ENCODE results near the gene TTC9B.

The TTC9B gene

DNA sequence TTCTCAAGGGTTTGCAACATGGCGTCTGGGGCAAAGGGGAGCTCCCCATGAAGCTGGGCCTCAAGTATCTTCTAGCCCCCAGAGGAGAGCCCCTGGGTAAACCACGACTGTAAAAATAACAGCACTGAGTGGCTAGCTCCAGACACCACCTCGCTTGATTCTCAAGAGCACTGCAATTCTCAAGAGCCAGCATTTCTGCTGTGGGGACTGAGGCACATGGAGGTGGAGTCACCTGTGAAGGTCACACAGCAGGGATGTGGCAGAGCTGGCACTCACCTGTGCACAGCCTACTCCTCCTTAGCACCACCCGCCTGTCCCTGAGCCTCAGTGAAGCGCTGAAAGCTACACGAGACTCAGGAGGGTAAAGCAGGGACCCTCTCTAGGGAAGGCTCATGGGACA, 29.0 kb upstream of the TTC9B start:
- no peak for DNase-seq

DNA sequence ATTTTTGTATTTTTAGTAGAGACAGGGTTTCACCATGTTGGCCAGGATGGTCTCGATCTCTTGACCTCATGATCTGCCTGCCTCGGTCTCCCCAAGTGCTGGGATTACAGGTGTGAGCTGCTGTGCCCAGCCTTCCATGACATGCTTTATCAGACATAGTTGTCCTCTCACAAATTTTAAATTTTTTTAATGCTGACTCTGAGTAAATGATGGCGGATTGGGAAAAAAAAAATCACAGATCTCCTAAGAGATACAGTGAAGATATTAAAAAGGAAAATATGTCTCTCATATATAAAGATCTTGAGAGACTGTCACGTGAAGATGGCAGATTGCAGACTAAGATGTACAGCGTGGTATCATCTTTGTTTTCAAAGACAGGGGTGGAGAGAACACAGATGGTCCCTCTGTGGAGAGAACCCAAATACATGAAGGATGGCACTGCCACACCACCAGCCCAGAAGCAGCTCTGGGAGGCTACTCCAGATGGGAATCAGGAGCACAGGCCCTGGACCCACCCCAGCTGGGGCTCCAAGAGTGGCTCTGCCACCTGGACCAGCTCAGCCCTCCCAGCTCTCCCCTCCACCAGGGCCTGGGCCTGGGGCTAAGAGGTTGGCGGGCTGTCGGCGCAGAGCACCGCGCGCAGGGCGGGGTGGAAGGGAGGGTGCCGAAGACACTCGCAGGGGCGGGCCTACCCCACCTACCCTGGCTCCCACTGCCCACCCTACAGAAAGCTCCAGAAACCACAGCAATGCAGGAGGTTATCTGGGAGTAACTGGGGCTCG, 28.3 kb upstream of the TTC9B start:
- no peak for DNase-seq

DNA sequence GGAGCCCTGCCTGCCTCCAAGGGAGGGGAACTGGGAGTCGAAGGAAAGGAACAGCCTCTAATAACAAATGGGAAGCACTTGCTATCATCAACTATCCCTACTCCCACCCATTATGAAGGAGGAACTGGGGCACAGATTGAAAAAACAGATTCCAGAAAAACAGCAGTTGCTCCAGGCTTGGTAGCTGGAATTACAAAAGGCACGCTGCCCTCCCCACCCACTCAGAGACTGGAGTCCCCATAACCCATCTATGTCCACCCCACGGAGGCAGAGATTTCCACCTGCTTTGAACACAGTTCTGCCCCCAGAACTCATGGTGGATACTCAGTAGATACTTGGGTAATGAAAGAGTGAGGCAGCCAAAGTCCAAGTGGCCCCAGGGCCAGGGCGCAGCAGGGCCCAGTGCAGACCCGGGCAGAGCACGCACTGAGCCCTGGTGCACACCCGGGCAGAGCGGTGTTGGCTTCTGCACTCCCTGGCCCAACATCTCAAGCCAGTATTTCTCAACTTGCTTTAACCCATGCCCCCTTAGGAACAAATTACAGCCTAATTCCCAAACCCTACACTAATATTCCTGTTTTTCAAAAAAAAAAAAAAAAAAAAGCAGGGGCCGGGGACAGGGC, 27.4 kb upstream of the TTC9B start:
- DNase-seq, result no peak

DNA sequence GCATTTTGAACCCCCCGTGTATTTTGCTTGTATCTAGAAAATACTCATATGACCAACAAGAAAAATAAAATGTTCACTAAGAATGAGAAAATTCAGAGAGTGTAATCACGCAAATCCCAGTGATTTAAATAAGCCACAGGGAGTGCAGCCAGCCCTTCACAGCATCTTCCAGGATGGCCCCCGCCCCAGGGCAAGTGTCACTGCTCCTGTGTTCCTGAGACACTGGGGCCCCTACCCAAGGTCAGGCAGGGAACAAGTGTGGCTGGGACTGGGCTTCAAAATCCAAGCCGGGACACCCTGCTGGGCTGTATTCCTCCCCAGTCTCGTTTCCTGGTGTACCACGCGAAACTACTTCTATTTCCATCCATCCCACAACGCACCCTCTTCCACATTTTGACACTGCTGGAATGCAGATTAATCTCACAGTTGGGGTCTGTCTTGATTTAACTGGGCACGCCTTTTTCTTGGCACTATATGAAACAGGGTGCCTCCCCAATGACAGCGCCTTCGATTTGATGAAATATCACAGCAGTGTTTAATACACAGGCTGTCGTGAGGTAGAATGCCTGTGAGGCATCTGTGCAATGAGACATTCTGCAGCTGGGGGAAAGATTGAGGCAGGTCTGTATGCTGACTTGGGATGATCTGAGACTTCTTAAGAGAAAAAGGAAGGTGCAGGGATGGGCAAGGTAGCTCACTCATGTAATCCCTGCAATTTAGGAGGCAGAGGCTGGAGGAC, 26.6 kb upstream of the TTC9B start:
- DNase-seq, result no peak

DNA sequence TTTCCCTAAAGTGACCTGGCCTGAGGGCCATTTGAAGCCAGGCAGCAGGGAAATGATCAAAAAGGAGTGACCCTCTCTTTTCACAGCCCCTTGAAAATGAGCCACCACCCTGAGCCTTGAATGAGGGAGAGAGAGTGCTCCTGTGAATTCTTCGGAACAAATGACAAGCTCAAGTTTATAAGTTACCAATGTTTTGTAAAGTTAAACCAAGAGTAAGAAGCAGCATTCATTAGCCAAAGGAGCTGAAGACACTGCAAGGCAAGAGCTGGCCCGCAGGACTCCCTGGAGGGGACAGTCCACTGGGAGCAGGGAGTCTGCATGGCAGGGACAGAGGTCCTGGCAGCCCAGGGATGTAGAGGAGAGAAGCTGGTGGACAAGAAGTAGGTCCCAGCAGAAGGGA, 25.0 kb upstream of the TTC9B start:
- DNase-seq, result no peak

DNA sequence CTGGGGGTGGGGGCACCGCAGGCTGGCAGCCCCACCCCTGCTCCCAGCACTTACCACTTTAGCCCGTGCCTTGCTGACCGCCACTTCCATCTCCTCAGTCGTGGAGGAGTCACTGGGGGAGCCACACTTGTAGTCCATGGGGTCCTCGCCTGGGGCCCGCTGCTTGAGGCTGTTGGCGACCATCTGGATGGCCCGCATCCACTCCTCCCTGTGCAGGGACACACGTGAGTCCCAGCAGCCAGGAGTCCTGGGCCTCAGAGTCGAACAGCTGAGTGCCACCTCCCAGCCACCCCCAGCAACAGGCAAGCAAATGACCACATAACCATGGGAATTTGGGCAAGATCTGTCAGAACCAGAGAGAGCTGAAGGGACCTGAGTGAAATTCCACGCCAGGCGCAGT, 24.3 kb upstream of the TTC9B start:
- no peak for DNase-seq

DNA sequence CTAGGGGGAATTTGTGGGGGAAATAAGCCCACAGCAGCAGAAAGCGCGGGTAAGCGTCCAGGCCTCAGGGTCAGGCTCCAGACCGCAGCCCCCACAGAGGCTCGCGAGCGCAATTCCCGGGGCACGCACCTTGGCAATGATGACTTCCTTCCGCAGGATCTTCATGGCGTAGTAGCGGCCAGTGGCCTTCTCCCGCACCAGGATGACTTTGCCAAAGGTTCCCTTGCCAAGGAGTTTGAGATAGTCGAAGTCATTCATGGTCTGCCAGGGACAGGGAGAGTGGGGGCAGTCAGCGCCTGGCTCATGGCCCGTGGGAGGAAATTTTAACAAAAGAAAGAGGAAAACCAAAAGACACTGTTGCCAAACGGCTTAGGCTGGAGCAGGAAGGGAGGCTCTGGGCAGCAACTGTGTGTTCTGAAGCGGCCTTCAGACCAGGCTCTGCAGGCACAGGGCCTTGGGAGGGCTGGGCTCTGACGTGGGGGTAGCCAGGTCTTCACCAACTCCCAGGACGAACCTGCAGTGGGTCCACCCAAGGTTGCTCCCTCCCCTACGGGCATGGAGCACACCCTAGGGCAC, 23.7 kb upstream of the TTC9B start:
- DNase-seq, result no peak

DNA sequence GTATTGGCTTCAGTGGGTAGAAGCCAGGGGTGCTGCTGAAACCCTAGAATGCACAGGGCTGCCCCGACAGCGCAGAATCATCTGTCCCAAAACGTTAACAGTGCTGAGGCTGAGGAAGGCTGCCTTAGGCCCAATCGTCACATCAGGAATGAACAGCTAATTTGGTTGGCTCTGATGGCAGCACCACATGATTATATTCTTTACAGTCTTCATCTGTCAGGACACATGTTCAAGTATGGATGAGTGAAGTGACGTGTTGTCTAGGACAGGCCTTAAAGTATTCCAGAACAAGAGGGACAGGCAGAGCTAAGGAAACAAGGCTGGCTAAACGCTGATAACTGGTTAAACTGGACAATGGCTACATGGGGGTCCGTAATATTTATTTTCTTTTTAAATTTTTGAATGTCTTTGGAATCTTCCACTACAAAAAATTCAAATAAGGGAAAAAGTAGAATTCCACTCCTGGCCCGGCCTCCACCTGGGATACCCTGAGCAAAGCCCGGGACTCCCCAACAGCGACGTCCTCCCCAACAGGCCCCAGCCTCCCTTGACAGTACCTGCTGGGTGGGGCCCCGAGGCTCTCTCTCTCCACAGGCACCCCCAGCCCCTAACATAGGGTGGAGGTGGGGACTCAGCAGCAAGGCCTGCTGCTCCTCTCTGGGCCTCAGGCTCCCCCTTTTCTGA, 23.1 kb upstream of the TTC9B start:
- DNase-seq, result no peak

DNA sequence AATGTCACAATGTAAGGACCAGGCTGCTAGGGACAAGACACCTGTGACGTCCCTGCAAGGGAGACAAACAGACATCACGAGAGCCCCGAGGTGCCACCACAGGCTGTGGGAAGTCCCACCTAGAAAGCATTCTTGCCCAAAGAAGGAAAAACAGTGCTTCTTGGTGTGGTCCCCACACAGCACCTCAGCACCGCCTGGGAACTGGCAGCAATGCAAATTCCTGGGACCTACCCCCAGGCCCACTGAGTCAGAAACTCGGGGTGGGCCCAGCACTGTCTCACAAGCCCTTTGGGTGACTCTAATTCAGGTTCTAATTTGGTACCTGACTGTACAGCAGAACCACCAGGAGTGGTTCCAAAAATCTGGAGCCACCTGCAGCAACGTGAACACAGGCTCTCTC, 22.1 kb upstream of the TTC9B start:
- DNase-seq, result no peak

DNA sequence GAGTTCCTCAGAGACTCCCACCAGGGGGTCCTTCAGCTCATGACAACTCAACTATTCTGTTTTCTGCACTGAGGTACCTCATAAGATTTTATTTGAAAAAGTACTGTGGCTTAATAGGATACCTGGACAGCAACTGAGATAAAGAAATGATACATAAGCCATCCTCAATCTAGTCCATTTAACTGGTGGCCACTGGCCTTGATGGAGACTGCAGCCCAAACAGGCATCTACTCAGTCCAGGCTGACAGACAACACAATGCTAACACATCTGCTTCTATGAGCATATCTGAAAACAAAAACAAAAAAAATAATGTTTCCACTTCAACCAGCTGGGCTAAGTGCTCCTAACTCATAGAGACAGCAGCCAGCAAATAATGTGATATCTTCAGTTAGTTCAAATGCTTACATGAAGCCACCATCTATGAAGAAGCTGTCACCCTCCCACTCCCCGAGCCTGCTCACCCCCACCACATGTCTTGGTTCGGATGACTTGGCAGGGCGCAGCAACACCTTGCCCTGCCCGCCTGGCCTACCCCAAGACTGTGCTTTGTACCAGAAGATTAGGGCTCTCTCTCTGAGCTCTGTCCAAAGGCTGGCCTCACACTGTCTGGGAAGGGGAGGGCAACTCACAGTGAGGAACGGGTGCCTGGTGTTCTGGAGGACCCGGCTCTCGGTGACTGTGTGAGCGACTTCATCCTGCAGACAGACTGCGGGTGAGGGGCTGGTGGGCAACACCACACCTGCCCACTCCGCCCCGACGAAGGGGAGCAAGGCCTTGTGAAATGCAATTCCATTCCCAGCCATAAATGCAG, 21.4 kb upstream of the TTC9B start:
- DNase-seq, result no peak

DNA sequence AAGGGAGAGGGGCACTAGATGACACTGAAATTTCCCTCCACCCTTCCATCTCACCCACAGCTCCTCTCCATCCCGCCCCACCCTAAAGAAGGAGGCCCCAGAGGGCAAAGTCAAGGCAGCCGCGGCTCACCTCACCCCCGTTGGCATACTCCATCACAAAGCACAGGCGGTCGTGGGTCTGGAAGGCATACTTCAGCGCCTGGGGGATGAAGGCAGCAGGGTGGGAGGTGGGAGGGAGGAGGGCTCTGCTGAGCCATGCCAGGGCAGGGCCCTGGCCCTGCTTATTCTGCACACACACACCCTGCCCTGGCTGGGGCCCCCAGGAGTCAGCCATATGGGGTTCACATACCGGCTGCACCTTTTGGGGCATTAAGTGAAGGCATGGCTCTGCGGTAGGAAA, 20.6 kb upstream of the TTC9B start:
- DNase-seq, result no peak

DNA sequence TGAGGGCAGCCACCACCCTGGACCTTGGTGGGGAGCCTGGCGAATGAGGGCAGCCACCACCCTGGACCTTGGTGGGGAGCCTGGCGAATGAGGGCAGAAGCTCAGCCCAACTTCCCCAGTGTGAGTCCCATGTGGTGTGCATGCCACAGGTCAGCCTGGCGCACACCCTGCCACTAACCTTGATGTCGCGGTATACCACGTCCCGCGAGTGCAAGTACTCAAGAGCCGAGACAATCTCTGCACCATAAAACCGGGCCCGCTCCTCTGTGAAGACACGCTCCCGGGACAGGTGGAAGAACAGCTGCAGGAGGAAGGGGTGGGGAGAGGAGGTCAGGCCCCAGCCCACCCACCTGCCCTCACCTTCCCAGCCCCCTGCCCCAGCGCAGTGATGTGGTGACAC, 19.6 kb upstream of the TTC9B start:
- no peak for DNase-seq

DNA sequence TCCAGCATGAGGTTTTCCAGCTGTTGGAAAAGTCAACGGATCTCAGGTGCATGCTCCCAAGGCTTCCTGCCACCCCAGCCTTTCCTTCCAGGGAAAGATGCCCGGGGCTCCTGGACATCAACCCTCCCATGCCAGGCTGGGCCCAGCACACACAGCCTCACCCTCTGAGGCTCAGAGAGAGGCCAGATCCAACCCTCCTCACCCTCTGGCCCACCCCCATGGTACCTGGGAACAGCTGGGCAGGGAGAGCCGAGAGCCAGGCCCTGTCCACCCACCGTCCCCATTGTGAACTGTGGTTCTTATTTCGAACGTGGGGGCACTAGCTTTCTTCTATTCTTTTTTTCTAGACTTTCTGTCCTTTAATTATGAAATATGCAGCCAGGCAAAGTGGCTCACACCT, 18.2 kb upstream of the TTC9B start:
- DNase-seq, result no peak

DNA sequence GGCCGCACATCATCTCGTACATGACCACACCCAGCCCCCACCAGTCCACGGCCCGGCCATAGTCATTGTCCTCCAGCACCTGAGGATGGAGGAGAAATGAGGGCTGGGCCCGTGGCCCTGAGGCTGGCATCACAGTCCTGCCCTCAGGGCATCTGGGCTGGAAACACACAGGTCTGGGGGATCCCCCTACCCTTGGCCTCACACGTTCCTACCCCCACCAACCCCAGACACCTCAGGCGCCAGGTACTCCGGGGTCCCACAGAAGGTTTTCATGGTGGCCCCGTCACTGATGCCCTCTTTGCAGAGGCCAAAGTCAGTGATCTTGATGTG, 17.8 kb upstream of the TTC9B start:
- no peak for DNase-seq

DNA sequence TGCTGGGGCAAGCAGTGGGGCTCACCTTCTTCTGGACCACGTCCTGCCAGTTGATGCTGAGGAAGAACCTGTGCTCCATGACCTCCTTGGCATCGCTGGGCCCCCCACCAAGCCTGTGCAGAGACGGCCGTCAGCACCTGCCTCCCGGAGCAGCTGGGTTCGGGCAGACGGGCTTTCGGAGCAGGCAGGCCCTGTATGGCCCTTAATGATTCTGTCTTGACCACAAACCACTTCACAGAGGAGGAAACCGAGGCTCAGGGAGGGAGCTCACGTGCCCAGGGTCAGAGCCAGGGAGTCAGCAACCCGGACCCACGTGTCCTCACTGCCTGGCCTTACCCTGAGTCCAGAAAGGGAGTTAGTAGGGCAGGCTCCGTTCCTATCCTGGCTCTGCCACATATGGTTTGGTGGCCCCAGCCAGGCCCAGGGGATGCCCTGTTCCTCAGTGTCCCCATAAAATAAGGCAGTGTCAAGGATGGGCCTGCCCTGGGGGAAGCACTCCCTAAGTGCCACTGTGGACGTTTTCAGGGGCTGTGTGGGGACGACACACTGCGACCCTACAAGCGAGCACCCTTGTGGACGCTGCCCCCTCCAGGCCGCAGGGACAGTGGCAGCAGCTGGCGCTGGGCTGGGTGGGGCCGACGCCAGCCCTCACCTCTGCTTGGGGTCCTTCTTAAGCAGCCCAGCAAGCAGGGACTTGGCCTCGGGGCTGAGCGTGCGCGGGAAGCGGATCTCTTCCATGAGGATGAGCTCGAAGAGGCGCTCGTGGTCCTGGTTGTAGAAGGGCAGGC, 17.2 kb upstream of the TTC9B start:
- DNase-seq, result no peak

DNA sequence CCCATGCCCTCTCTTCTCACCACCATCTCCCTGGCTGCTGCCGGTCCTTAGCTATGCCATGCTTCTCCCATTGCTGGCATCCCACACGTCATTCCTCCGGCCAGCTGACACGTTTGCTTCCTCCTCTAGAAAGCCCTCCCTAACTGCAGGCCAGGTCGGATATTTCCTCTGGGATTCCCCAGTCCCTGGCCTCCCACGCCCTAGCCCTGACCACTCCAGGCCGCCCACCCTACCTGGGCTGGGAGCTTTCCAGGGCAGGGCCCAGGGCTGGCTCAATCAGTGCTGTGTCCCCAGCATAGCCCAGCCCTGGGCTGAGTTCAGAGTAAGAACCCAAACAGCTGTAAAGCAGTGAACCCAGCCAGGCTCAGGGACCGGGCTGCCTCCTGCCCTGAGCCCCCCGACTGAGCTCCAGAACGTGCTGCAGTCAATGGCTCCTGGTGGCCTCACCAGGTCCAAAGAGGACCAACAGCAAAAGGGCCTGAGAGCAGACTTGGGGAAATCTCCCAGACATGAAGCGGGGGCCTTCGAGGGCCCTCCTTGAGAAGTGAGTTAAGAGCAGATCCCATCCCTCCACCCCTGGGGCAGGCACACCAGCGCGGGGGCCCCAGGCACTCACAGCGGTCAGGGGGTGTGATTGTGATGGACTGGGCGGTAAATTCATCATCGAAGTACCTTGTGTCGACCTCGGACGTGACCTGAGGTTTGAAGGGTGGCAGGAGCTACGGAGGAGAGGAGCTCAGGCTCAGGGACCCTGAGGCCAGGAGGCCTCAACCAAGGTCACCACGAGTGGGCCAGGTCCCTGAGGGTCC, 16.4 kb upstream of the TTC9B start:
- no peak for DNase-seq

DNA sequence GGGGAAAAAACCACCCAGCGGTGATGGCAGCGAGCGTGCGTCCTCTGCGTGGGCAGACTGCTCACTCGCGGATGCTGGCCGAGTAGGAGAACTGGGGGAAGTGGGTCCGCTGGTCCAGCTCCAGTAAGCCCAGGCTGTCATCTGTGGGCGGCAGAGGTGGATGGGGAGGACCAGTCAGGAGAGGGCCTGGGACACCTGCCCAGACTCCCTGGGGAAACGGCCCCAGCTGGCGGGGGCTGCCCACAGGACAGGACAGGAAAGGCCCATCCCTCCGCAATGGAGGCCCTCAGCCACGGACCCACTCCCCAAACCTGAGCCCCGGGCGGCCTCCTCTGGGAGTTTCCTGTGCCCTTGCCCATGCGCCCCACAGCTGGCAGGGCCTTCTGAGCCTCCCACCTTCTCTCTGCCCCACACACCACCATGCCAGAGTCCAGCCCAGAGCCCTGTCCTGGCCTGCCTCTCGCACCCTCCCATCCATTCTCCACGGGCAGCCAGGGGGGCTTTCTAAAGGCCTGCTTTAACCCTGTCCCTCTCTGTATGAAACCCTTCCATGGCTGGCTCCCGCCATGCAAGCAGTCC, 15.7 kb upstream of the TTC9B start:
- DNase-seq, result no peak

DNA sequence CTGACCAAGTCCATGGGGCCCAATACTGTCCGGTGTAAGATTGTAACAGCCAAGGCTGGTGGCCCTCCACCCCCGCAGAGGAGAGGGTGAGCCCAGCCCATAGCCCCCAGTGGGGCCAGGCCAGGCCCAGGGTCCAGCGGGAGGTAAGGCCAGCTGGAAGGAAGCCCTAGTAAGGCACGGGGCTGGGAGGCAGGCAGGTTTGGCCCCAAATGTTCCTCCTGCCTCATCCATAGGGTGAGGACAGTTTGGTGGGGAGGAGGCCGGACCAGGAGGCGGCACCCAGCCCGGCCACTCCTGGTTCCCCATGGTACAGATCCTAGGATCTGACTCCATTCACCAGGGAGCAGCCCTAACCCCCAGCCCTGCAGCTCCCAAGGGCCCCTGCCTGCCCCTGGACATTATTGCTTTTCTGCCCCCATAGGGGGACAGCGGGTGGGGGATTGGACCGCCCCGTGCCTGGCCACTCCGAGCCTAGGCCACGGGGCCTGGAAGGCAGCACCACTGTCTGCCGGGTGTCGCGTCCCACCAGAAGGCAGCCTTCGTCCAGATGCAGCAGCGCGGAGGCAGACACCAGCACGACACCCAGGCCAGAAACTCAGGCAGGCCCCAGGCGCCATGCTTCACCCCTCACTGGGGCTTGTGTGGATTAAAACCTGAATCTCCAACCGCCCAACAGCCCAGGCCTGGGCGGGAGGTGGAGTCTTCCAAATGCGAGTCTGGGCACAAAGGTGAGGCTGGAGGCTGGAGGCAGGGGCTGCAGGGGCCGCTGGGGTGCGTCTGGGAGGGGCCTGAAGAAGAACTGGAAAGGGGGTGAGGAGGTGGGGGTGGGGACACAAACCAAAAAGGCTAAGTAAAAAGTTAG, 15.0 kb upstream of the TTC9B start:
- no peak for DNase-seq

DNA sequence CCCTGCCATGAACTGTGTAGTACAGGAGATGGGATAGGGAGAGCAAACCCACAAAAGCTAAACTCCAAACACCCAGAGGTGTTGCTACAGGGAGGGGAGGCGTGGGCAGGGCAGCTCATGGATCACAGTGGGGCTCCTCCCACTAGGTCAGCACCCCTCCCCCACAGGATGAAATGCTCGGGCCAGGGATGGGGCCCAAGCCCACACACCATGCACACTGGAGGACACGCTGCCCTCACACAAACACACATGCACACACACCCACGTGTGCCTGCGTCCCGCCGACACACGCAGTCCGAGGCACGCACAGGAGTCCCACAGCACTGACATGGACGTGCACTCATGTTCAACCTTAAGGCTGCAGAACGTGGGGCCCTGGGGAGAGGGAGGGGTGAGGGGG, 14.3 kb upstream of the TTC9B start:
- DNase-seq, result no peak
